LNCAP (cell line): Measurements from ENCODE around the gene ANGPTL7.

Experiments used
- TF ChIP-seq, protein P1 (sequence below): fragments of 450-650 bp; IDR thresholded peaks from 2 replicates; pipeline ENCODE4 v1.5.1; 2017; ENCODE audit warnings: mild to moderate bottlenecking

Gene ANGPTL7

DNA sequence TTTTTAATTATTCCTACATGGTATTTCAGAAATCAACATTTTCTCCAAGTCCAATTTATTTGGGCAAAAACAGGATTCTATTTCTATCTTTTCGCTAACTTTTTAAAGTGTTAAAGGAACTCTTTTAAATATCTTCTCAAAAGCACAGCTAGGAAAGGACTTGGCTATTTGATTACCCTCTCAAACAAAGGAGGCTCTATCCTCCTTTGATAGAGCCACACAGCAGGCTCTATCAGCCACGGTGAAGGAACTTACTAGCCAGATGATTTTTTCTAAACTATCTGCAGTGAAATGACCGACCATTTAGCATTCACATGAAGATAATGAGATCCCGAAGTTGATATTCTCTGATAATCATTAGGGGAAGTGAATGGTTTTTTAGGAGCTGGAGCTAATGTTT, 9.1 kb downstream of the ANGPTL7 start:
- TF ChIP-seq, protein P1, sequence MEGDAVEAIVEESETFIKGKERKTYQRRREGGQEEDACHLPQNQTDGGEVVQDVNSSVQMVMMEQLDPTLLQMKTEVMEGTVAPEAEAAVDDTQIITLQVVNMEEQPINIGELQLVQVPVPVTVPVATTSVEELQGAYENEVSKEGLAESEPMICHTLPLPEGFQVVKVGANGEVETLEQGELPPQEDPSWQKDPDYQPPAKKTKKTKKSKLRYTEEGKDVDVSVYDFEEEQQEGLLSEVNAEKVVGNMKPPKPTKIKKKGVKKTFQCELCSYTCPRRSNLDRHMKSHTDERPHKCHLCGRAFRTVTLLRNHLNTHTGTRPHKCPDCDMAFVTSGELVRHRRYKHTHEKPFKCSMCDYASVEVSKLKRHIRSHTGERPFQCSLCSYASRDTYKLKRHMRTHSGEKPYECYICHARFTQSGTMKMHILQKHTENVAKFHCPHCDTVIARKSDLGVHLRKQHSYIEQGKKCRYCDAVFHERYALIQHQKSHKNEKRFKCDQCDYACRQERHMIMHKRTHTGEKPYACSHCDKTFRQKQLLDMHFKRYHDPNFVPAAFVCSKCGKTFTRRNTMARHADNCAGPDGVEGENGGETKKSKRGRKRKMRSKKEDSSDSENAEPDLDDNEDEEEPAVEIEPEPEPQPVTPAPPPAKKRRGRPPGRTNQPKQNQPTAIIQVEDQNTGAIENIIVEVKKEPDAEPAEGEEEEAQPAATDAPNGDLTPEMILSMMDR: no peak

DNA sequence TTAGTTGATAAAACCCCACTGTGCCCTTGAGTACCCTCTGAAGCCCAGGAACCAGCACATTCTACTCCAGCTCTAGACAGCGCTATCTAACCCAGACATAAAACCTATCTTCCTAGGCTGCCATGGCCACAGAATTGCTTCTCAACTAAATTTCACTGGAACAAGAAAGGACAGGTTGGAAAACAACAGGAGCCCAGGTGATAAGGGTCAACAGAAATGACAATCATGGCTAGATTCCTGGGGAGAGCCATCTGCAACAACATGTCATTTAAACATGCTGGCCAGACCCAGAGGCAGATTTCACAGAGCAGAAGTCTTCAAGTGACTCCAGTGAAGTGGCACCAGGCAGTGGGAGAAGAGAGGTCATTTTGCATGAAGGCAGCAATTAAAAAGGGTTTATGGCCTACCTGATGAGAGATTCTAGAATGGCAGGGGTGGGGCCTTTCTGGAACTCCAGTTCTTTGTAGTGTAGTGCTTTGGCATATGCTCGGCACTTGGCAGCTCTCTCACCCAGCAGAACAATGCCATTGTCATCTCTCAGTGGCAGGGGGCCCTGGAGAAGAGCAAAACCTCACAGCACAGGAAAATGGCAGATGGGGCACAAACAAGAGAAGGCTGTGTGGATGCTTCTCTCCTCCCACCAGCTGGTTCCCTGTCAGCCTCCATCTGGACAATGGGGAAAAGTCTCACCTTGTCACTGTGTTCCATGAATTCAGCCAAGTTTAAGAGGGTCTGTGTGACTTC, 9.9 kb downstream of the ANGPTL7 start:
- TF ChIP-seq, protein P1: no peak

DNA sequence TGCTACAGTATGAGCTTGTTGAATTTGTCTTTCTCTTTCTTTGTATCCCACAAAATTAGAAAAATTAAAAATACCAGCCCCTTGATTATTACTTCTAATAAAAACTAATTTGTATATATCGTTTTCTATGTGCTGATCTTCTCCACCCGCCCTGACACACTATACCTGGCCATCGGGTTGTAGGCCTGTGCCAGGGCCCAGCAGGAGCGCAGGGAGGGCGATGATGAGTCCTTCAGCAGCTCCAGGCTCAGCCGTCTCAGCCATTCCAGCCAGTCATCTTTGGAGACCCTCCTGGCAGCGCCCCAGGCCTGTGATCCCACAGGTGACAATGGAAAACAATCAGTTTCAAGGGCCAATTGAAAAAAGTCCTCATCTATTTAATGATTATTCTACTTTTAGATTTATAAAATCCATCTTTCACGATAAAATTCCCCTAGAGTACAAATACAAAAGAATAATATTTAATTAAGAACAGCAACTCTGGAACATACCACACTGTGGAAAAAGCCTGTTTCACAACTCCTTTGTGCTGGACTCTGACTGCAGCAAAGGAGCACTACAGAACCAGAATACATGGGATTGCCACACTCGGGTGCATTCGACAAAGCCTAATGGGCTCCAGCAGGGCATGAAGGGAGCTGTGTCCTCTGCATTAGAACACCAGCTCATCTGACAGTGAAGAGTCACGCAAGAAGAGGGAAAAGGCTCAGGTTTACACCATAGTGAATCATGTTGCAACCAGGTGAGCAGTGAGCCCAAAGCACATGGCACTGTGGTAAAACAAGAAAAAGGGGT, 15.4 kb downstream of the ANGPTL7 start:
- TF ChIP-seq, protein P1: no peak

DNA sequence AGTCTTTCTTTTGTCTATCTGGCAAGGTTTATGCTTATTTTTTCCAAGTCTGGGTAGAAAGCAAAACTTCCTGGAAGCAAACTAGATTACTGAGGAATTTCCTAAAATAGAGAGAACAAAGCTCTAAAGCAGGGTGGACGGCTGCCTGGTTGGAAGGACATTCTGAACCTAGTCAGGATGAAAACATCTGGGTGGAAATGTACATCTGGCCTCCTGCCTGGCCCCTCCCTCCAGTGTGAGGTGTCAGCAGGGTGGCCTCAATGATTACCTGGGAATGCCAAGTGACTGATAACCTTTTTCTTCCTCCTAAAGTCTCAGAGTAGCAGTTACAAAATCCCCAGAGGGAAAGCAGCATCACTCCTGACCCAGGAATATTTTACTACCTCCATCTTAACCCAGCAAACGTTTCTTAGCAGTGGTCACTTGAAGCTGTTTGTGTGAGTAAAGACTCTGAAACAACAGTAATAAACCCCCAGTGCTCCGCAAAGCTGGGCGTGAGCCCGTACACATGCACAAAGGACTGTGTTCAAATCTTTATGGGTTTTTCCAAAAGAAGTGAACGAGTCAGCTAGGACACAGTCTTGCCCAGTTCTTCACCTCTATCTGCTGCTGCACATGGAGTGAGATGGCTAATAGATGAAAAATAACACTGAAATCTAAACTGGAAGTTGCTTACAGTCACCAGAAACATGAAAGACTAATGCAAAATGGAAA, 18.9 kb downstream of the ANGPTL7 start:
- TF ChIP-seq, protein P1: no peak

DNA sequence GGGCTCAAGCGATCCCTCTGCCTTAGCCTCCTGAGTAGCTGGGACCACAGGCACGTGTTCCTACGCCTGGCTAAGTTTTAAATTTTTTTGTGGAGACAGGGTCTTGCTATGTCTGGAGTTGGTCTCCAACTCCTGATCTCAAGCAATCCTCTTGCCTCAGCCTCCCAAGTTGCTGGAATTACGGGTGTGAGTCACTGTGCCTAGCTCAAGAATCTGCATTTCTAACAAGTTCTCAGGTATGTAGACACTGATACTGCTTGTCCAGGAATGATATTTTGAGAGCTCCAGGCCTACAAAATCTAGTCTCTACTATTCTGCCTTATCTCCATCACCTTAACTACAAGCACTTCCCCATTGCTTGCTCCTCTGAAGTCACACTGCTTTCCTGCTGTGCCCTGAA, 22.3 kb downstream of the ANGPTL7 start:
- TF ChIP-seq, protein P1: no peak

DNA sequence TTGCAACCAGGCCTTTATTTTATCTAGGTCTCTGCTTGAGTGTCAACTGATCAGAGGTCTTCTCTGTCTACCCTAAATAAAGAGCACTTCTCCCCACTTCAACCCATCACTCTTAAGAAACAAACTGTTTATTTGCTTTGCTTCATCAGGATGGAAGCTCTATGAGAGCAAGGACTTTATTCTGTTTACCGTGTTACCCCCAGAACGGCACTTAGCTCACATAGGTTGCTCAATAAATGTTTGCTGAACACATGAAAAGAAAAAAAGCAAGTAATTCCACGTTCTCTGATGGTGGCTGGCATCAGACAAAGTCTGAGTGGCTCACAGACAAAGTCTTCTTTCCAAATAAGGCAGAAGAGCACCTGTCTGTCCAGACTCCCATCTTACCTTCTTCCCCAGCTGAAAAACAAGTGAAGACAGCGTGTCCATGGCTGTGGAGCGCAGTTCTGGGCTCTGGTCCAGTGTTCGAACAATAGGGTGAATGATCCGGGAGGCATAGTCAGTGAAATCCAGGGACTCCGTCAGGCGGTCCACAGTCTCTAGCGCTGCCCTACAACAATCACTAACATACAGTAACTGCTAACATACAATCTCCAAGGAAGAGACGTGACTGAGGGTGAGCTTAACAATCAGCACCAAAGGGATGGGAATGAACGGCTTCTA, 22.9 kb downstream of the ANGPTL7 start:
- TF ChIP-seq, protein P1: no peak

DNA sequence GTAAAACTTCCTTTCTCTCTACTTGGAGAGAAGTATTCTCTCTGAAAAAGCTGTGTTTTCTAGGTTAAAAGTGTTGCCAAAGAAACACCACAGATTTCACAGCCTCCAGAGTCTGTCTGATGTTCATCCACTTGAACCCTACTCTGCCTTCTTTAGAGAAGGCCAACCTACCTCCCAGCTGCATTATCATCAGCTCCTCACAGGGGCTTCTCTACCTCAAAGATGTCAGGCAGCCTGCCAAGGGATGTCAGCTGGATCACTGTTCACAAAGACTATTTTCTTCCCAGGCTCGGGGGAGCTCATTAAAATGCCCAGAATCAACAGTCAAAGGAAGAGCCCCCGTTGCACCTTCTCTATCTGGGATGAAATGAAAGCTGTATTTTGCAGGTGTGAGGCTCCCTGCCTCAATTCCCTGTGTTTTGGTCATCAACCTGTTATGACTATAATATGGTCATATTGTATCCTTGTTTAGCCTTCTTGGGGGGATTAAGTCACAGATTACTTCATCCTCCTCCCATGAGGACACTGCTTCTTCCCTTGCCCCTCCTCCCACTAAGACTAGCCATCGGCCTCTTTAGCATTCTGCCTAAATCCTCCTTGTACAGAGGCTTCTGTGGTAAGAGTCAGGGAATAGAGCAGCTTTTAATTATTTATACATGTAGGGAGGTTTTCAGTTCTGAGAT, 25.7 kb downstream of the ANGPTL7 start:
- TF ChIP-seq, protein P1: no peak
